GM18517 (cell line): ENCODE measurements around the gene FYCO1.

Experiments
- ATAC-seq: cut with Tn5 transposase; IDR thresholded peaks from one replicate; pipeline ENCODE4 v1.9.1; 2021; ENCODE audit warnings: mild to moderate bottlenecking, moderate library complexity; ENCODE audit not compliant: unreplicated experiment

The FYCO1 gene

GRCh38 chr3:45984331-45985312 is 11.0 kb downstream of the FYCO1 start:
- ATAC-seq = no peak

GRCh38 chr3:45983770-45984169 is 11.9 kb downstream of the FYCO1 start:
- ATAC-seq = no peak

- no peak for ATAC-seq
Measured at GRCh38 chr3:45981346-45982074, 14.1 kb downstream of the FYCO1 start.

GRCh38 chr3:45980819-45981218 is 14.8 kb downstream of the FYCO1 start:
- ATAC-seq = no peak

GRCh38 chr3:45980229-45980813 is 15.3 kb downstream of the FYCO1 start:
- no peak for ATAC-seq

GRCh38 chr3:45979378-45979777 is 16.2 kb downstream of the FYCO1 start:
- no peak for ATAC-seq

GRCh38 chr3:45978006-45978761 is 17.4 kb downstream of the FYCO1 start:
- ATAC-seq = no peak

GRCh38 chr3:45976191-45977091 is 19.2 kb downstream of the FYCO1 start:
- no peak for ATAC-seq

GRCh38 chr3:45975686-45976085 is 19.9 kb downstream of the FYCO1 start:
- ATAC-seq = no peak

GRCh38 chr3:45974686-45975085 is 20.9 kb downstream of the FYCO1 start:
- ATAC-seq = no peak

- ATAC-seq = no peak
Measured at GRCh38 chr3:45972534-45973402, 22.9 kb downstream of the FYCO1 start.

GRCh38 chr3:45969953-45970352 is 25.7 kb downstream of the FYCO1 start:
- ATAC-seq = no peak

- ATAC-seq = no peak
Measured at GRCh38 chr3:45969116-45969515, 26.5 kb downstream of the FYCO1 start.

- ATAC-seq = no peak
Measured at GRCh38 chr3:45968706-45969105, 26.9 kb downstream of the FYCO1 start.

- ATAC-seq = no peak
Measured at GRCh38 chr3:45968149-45968548, 27.5 kb downstream of the FYCO1 start.

GRCh38 chr3:45967724-45968123 is 27.9 kb downstream of the FYCO1 start:
- ATAC-seq = no peak

GRCh38 chr3:45966950-45967640 is 28.5 kb downstream of the FYCO1 start:
- no peak for ATAC-seq

GRCh38 chr3:45966371-45966791 is 29.2 kb downstream of the FYCO1 start:
- no peak for ATAC-seq
